OCI-LY7 (cell line): ENCODE data around the gene C4orf51.

ENCODE experiments used
- EZH2phosphoT487 ChIP-seq: fragments of 200-600 bp; sonication (generic); IDR thresholded peaks from 2 replicates; pipeline ENCODE4 v1.6.1; 2018; ENCODE audit warnings: low read depth, borderline replicate concordance, mild to moderate bottlenecking, mixed run types, antibody characterized with exemption, low read length, moderate library complexity, mixed read lengths
- TF ChIP-seq, protein P1 (sequence below): fragments of 200-600 bp; sonication (generic); conservative IDR thresholded peaks from 2 replicates; pipeline ENCODE4 v1.5.1; 2014; ENCODE audit warnings: mild to moderate bottlenecking, antibody characterized with exemption, low read length, moderate library complexity, mixed read lengths

DNA sequence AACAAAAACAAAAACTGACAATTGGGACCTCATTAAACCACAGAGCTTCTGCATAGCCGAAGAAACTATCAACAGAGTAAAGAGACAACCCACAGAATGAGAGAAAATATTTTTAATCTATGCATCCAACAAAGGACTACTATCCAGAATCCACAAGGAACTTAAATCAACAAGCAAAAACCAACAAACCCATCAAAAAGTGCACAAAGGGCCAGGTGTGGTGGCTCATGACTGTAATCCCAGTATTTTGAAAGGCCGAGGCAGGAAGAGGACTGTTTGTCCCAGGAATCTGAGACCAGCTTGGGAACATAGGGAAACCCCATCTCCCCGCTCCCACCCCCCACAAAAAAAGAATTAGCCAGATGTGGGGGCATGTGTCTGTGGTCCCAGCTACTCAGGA lies 10.7 kb downstream of the C4orf51 start:
- TF ChIP-seq, protein P1, sequence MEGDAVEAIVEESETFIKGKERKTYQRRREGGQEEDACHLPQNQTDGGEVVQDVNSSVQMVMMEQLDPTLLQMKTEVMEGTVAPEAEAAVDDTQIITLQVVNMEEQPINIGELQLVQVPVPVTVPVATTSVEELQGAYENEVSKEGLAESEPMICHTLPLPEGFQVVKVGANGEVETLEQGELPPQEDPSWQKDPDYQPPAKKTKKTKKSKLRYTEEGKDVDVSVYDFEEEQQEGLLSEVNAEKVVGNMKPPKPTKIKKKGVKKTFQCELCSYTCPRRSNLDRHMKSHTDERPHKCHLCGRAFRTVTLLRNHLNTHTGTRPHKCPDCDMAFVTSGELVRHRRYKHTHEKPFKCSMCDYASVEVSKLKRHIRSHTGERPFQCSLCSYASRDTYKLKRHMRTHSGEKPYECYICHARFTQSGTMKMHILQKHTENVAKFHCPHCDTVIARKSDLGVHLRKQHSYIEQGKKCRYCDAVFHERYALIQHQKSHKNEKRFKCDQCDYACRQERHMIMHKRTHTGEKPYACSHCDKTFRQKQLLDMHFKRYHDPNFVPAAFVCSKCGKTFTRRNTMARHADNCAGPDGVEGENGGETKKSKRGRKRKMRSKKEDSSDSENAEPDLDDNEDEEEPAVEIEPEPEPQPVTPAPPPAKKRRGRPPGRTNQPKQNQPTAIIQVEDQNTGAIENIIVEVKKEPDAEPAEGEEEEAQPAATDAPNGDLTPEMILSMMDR = no peak
- TF ChIP-seq EZH2phosphoT487 = no peak
